B cell (primary cell): ENCODE data around the gene STAP2.

Experiments
- EZH2 ChIP-seq: IDR thresholded peaks from 2 replicates; pipeline ENCODE4 v1.6.1; 2012; ENCODE audit warnings: borderline replicate concordance, low read depth, mild to moderate bottlenecking, moderate library complexity, low read length; ENCODE audit not compliant: insufficient read depth, poor library complexity, severe bottlenecking
- TF ChIP-seq, protein P1 (sequence below): fragments of 200-600 bp; IDR thresholded peaks from one replicate; pipeline ENCODE4 v1.8.0; 2022; ENCODE audit warnings: antibody characterized with exemption, mild to moderate bottlenecking

DNA sequence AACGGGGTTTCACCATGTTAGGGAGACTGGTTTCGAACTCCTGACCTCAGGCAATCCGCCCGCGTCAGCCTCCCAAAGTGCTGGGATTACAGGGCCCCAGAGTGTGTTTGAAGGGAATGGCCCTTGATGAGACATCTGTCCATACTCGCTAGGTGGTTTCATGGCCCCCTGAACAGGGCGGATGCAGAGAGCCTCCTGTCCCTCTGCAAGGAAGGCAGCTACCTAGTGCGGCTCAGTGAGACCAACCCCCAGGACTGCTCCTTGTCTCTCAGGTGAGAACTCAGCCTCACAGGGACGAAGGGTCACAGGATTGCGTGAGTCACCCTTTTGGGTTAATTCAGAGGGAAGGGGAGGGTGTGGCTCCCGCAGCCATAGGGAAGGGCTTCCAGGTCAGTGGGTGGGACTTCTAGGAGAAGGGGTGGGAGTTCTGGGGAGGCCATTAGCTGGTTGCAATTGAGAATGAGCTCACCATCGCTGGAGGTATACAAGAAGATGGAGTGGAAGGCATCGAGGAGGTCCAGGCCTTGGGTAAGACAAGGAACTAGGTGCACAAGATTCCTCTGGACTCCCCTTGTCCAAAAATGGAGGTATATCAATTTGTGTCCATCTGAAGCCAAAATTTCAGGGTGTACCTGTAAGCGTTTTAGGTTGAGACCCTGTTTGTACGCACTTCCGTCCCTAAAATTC is 50.4 kb downstream of the STAP2 start:
- TF ChIP-seq, protein P1, sequence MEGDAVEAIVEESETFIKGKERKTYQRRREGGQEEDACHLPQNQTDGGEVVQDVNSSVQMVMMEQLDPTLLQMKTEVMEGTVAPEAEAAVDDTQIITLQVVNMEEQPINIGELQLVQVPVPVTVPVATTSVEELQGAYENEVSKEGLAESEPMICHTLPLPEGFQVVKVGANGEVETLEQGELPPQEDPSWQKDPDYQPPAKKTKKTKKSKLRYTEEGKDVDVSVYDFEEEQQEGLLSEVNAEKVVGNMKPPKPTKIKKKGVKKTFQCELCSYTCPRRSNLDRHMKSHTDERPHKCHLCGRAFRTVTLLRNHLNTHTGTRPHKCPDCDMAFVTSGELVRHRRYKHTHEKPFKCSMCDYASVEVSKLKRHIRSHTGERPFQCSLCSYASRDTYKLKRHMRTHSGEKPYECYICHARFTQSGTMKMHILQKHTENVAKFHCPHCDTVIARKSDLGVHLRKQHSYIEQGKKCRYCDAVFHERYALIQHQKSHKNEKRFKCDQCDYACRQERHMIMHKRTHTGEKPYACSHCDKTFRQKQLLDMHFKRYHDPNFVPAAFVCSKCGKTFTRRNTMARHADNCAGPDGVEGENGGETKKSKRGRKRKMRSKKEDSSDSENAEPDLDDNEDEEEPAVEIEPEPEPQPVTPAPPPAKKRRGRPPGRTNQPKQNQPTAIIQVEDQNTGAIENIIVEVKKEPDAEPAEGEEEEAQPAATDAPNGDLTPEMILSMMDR, result no peak
- no peak for TF ChIP-seq EZH2
